KMS-11 (cell line): ENCODE data around the gene DNAJA1.

Experiments
- H2AFZ ChIP-seq: fragments of 200-600 bp; sonication (generic); 2 replicates; pipeline ENCODE4 v1.6.1; 2016; ENCODE audit warnings: antibody characterized with exemption, mixed run types, low read depth
- H3K27ac ChIP-seq: fragments of 200-600 bp; sonication (generic); 2 replicates; pipeline ENCODE4 v1.6.1; 2016; ENCODE audit warnings: mild to moderate bottlenecking, mixed run types
- H3K27me3 ChIP-seq: fragments of 200-600 bp; sonication (generic); 2 replicates; pipeline ENCODE4 v1.6.1; 2017; ENCODE audit warnings: mild to moderate bottlenecking, low read depth, mixed run types, moderate library complexity; ENCODE audit not compliant: insufficient read depth
- H3K36me3 ChIP-seq: fragments of 200-600 bp; sonication (generic); 2 replicates; pipeline ENCODE4 v1.6.1; 2017; ENCODE audit warnings: mild to moderate bottlenecking, mixed run types; ENCODE audit not compliant: insufficient read depth
- H3K4me1 ChIP-seq: fragments of 200-600 bp; sonication (generic); 2 replicates; pipeline ENCODE4 v1.6.1; 2016; ENCODE audit warnings: mild to moderate bottlenecking, low read depth, mixed run types; ENCODE audit not compliant: poor library complexity, severe bottlenecking
- H3K4me2 ChIP-seq: fragments of 200-600 bp; sonication (generic); 2 replicates; pipeline ENCODE4 v1.7.0; 2016; ENCODE audit warnings: mild to moderate bottlenecking, mixed run types
- H3K4me3 ChIP-seq: fragments of 200-600 bp; sonication (generic); IDR thresholded peaks from 2 replicates; pipeline ENCODE4 v1.6.1; 2017; ENCODE audit warnings: low read depth, low read length, mixed read lengths; ENCODE audit not compliant: insufficient read depth
- H3K79me2 ChIP-seq: fragments of 200-600 bp; sonication (generic); 2 replicates; pipeline ENCODE4 v1.6.1; 2016; ENCODE audit warnings: low read depth, mixed run types; ENCODE audit not compliant: insufficient read depth
- H3K9ac ChIP-seq: fragments of 200-600 bp; sonication (generic); 2 replicates; pipeline ENCODE4 v1.6.1; 2016; ENCODE audit warnings: mild to moderate bottlenecking, mixed run types
- H4K20me1 ChIP-seq: fragments of 200-600 bp; sonication (generic); 2 replicates; pipeline ENCODE4 v1.6.1; 2016; ENCODE audit warnings: mild to moderate bottlenecking, mixed run types; ENCODE audit not compliant: insufficient read depth
- CTCF ChIP-seq: fragments of 200-600 bp; sonication (generic); conservative IDR thresholded peaks from 2 replicates; pipeline ENCODE4 v1.6.1; 2017; ENCODE audit warnings: low read depth, mild to moderate bottlenecking, antibody characterized with exemption, low read length, moderate library complexity, mixed read lengths

The DNAJA1 gene

DNA sequence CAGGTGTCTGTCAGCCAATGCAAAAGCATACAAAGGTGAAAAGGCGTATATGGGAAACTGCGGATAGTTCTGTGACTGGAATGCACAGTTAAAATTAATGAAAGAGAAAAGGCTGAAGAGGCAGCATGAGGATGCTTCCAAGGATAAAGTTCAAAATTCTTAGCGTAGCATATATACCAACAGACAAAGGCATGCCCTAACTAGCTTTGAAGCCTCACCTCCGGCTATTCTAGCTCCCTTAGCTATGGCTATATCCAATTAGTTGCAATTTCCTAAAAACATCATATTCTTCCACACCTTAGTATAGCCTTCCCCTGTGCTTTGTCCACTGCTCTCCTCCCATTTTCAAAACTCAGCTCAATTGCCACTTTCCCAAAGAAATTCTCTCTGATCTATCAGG, 1.4 kb upstream of the DNAJA1 start:
- H3K9ac ChIP-seq, result no peak overlapping the region
- peak overlapping the region; percentile 58 for H3K4me2 ChIP-seq
- no peak for TF ChIP-seq CTCF
- H3K27ac ChIP-seq, result no peak overlapping the region
- 0 out of 2 replicates have a peak overlapping the region, but pooled peaks have one; percentile 44 for H2AFZ ChIP-seq
- H3K4me1 ChIP-seq, result peaks cover 44% of the 10 kb centered on the region
- no peak overlapping the region for H3K4me3 ChIP-seq
- no peaks in the 10 kb centered on the region for H3K27me3 ChIP-seq
- H4K20me1 ChIP-seq, result peaks cover 27% of the 10 kb centered on the region
- H3K79me2 ChIP-seq, result peaks cover 59% of the 10 kb centered on the region
- H3K36me3 ChIP-seq, result peaks cover 24% of the 10 kb centered on the region; the same call in 1 of the 2 replicates

GRCh38 chr9:33024126-33024965, 727 bp upstream of the DNAJA1 start:
- H2AFZ ChIP-seq, result peak overlapping the region; percentile 44; the same call in 1 of the 2 replicates
- peak overlapping the region; percentile 58 for H3K4me2 ChIP-seq
- H3K79me2 ChIP-seq, result peaks cover 66% of the 10 kb centered on the region
- TF ChIP-seq CTCF, result no peak
- H3K36me3 ChIP-seq, result peaks cover 24% of the 10 kb centered on the region; the same call in 1 of the 2 replicates
- no peak overlapping the region for H3K4me3 ChIP-seq
- H3K27ac ChIP-seq, result peak overlapping the region; percentile 89
- peak overlapping the region; percentile 96 for H3K9ac ChIP-seq
- peaks cover 29% of the 10 kb centered on the region for H4K20me1 ChIP-seq
- peaks cover 45% of the 10 kb centered on the region for H3K4me1 ChIP-seq
- no peaks in the 10 kb centered on the region for H3K27me3 ChIP-seq

DNA sequence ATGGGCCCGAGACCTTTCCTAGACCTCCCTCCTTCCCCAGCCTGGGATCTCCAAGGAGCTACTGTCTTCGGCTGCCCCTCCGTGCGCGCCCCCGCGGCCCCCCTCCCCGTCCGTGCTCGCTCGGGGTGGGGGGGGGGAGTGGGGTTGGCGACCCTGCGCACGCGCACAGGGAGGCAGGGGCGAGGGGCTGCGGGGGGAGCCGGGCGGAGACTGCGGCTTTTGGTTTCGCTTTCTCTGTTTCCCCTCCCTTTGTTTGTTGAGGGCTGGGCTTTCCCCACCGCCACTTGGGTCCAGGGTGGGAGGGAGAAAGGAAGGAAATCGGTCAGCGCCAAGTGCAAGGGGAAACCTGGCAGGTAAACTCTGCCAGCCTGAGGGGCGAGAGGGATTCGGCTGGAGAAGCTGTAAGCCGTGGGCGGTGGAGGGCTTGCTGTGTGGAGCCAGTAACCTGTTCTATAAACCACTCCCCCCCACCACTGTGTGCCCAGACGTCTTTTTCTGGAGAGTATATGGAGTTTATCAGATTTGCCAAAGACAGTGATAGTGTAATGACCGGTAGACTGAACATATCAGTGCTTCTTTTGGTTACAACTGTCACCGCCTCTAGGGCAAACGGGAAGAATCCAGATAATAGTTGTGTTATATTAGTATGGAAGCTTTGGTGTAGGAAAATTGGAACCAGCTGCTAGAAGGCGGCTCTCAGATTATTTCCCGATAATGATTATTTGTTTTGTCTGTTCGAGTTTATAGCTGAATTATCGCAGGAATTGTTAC, 684 bp downstream of the DNAJA1 start:
- H3K4me3 ChIP-seq, result no peak overlapping the region
- peak overlapping the region; percentile 91 for H3K4me2 ChIP-seq
- H3K9ac ChIP-seq, result peak overlapping the region; percentile 96
- TF ChIP-seq CTCF, result no peak
- H2AFZ ChIP-seq, result peak overlapping the region; percentile 44; the same call in 1 of the 2 replicates
- no peaks in the 10 kb centered on the region for H3K27me3 ChIP-seq
- peaks cover 80% of the 10 kb centered on the region for H3K79me2 ChIP-seq
- peaks cover 54% of the 10 kb centered on the region for H3K4me1 ChIP-seq
- H3K36me3 ChIP-seq, result peaks cover 32% of the 10 kb centered on the region; the same call in 1 of the 2 replicates
- H4K20me1 ChIP-seq, result peaks cover 39% of the 10 kb centered on the region
- H3K27ac ChIP-seq, result peak overlapping the region; percentile 89

DNA sequence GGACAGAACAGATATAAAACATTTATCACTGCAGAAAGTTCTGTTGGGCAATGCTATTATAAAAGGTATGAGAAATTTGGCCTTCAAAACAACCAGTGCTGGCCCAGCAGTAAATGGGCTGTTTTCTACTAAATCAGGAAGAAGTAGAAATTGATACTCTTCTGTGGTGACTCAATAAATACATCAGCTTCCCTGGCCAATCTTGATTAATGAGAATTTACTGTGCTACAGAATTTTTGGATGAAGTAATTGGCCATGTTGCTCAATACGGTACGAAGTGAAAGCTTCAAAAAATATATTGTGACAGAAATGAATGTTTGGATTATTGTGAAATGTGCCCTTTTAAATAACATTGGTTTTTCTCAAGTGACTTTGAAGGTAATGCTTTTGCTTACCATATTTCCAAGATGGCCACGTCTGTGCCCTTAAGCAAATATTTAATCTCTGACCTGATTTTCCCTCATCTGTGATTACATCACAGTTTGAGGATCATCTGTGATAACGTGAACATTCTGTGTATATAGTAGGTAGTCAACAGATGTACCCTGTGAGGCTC, 4.2 kb downstream of the DNAJA1 start:
- no peak overlapping the region for H3K4me3 ChIP-seq
- no peak for TF ChIP-seq CTCF
- peaks cover 35% of the 10 kb centered on the region for H3K4me1 ChIP-seq
- no peak overlapping the region for H3K9ac ChIP-seq
- H4K20me1 ChIP-seq, result peaks cover 53% of the 10 kb centered on the region
- no peak overlapping the region for H3K27ac ChIP-seq
- 0 out of 2 replicates have a peak overlapping the region, but pooled peaks have one; percentile 1 for H3K4me2 ChIP-seq
- H3K27me3 ChIP-seq, result no peaks in the 10 kb centered on the region
- H2AFZ ChIP-seq, result no peak overlapping the region
- H3K79me2 ChIP-seq, result peaks cover 89% of the 10 kb centered on the region
- H3K36me3 ChIP-seq, result peaks cover 52% of the 10 kb centered on the region; the same call in 1 of the 2 replicates
